Forelimb muscle (tissue), 1 donor: ENCODE measurements around the gene ANO10. TPM values are rescaled to one million over a fixed set of nuclear protein-coding genes. Genes with fewer than 3 reads are reported as not detected.

Experiments used
- DNase-seq: peaks from one replicate; pipeline ENCODE4 v3.0.0-alpha.2; 2013; ENCODE audit warnings: low read depth
- polyA plus RNA-seq: library from polyadenylated mRNA; unstranded; fragments of 120-200 nt; gene quantifications from one replicate; pipeline ENCODE4 v1.2.1, GENCODE V29; 2013; ENCODE audit not compliant: insufficient read length

The ANO10 gene
- polyA plus RNA-seq, 1 donor, result 14.6 TPM

DNA sequence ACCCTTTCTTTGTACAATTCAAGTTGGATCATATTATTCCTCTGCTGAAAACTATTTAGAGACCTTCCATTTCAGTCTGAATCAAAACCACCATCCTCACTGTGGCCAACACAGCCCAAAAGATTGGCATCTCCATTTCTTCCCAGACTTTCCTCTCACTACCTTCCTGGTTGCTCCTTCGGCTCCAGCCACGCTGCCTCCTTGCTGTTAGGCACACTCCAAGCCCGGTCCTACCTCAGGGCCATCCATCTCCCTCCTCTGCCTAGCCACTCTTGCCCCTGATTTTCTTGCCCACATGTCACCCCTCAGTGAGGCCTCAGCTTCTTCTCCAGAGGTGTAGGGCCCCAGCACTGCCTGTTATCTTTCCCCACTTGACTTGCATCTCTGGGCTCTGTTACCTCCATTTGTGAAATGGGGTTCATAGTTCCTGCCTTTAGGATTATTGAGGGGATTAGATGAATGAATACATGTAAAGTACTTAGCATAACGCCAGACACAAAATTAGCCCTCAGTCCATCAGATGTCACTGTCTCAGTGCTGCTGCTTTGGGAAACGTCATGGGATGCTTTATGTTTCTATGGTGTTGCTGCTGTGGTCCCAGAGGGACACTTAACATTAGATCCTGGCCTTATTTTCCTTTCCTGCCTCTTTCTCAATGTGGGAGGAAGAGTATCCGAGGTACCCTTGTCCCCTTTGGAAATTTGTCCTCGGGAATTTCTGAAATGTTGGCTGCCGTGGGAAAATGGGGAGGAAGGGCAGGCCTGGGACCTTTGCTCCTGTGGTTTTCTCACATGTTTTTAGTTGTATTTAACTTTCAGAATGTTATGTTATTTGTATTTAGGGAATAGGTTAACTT lies 304.1 kb downstream of the ANO10 start:
- DNase-seq, result no peak

DNA sequence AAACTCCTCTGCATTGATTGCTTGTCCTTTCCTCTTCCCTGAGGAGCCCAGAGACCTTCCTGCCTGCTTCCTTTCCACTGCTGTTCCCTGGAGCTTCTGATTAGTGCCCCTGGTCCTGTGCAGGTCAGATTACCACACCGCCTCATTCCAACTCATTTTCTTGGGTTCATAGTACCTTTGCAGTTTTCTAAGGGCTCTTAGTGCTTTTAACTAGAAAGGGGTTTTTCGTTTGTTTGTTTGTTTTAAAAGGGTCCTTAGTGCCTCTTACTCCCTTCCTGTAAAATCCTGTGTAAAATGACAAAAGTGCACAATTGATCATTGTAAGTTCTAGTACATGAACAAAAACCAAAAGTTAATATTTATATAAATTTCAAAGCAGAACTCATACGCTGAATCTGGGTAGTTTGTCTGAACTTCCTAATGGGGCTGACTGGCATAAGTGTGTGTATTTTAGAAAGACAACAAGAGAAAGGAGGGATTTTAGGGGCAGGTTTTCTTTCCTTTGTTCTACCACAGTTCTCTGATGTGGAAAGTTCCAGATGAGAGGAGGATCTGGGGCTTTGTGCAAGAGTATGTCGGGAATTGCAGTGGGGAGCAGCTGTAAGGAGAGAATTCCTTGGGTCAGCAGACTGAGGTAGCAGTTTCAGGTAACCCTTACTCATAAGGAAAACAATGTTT lies 304.9 kb downstream of the ANO10 start:
- no peak for DNase-seq

Other genes starting within 250 kb of the ANO10 start
- gene ABHD5, start 68.9 kb upstream of the ANO10 start, polyA plus RNA-seq, result 8.6 TPM